Colonic mucosa (tissue), 4 donors: ENCODE results near the gene HOMER2. TPM values are rescaled to one million over a fixed set of nuclear protein-coding genes. Genes with fewer than 3 reads are reported as not detected.

Source experiments
- DNase-seq: peaks from one replicate; pipeline ENCODE4 v3.0.0-alpha.2; 2020
- H3K27ac ChIP-seq: fragments of 200-600 bp; one replicate; pipeline ENCODE4 v1.8.0; 2021
- H3K27me3 ChIP-seq: fragments of 200-600 bp; one replicate; pipeline ENCODE4 v1.8.0; 2021
- H3K36me3 ChIP-seq: fragments of 200-600 bp; one replicate; pipeline ENCODE4 v1.8.0; 2021
- H3K4me1 ChIP-seq: fragments of 200-600 bp; one replicate; pipeline ENCODE4 v1.8.0; 2021; ENCODE audit warnings: mild to moderate bottlenecking
- H3K4me3 ChIP-seq: fragments of 200-600 bp; one replicate; pipeline ENCODE4 v1.8.0; 2021
- H3K9ac ChIP-seq, 2 donors: one replicate each; pipeline ENCODE4 v1.7.0; 2013; ENCODE audit warnings: control low read depth in 2 of 2, low read depth in 2 of 2, low read length in 2 of 2
- H3K9me3 ChIP-seq: fragments of 200-600 bp; one replicate; pipeline ENCODE4 v1.8.0; 2021
- intact Hi-C: fragments of 100-400 bp; cut with DNase I; formaldehyde crosslinking; loops from one replicate; pipeline ENCODE4 v1.14.1; 2022
- total RNA-seq, 2 donors: library from RNA; stranded (reverse); fragmentation: NEBNext Ultra II Directional in 1 of 2; extraction: Animal tissue kit (Norgen Biotek cat#: 25700) in 1 of 2; gene quantifications; one replicate each; pipeline ENCODE4 v1.2.1, GENCODE V29; 2021
- TF ChIP-seq, protein P1 (sequence below): fragments of 200-600 bp; IDR thresholded peaks from one replicate; pipeline ENCODE4 v1.8.0; 2022; ENCODE audit warnings: antibody characterized with exemption, mild to moderate bottlenecking
- donor health status: healthy.
- donor health status: DM: no; HTN: no; CAD: no.
- donor health status: DM: no; HTN: no; CAD: no.

HOMER2 gene
- total RNA-seq, 2 donors from 2014 or later: 2.4 to 3.1 TPM

DNA sequence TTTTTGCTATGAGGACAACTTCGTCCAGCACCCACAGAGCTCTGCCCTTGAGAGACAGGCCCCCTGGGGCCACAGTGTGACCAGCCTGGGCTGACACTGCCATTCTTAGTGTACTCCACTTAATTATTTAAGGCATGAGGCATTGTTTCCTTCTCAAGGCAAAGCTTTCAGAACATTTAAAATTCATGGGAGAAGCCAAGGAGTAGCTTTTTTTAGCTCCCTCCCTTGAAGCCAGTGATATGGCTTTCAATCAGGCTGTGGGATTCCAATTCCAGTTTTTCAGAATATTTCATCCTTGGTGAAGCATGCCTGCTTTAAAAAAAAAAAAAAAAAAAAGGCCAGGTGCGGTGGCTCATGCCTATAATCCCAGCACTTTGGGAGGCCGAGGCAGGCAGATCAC is 21.3 kb downstream of the HOMER2 start:
- Histone ChIP-seq H3K27me3 (no peaks in the 10 kb centered on the region), H3K27ac (no peak overlapping the region), H3K4me1 (no peaks in the 10 kb centered on the region), H3K36me3 (no peaks in the 10 kb centered on the region), H3K9ac (no peak overlapping the region), H3K9me3 (no peaks in the 10 kb centered on the region), H3K4me3 (no peak overlapping the region)
- DNase-seq: no peak
- TF ChIP-seq, protein P1, sequence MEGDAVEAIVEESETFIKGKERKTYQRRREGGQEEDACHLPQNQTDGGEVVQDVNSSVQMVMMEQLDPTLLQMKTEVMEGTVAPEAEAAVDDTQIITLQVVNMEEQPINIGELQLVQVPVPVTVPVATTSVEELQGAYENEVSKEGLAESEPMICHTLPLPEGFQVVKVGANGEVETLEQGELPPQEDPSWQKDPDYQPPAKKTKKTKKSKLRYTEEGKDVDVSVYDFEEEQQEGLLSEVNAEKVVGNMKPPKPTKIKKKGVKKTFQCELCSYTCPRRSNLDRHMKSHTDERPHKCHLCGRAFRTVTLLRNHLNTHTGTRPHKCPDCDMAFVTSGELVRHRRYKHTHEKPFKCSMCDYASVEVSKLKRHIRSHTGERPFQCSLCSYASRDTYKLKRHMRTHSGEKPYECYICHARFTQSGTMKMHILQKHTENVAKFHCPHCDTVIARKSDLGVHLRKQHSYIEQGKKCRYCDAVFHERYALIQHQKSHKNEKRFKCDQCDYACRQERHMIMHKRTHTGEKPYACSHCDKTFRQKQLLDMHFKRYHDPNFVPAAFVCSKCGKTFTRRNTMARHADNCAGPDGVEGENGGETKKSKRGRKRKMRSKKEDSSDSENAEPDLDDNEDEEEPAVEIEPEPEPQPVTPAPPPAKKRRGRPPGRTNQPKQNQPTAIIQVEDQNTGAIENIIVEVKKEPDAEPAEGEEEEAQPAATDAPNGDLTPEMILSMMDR: no peak
- intact Hi-C loops: no loop called here

DNA sequence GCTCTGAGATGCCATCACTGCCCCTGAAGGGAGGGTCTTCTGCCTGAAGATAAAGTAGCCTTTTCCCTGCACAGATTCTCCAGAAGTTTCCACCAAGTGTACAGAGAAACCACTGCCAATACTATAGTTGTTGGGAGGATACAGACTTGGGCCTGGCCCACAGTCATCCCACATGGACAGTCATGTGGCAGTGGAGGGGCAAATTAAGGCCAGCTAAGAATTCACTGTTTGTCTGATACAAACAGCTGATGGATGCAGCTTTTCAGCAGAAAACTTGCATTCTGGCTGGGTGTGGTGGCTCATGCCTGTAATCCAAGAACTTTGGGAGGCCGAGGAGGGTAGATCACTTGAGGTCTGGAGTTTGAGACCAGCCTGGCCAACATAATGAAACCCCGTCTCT is 22.1 kb downstream of the HOMER2 start:
- H3K4me1 ChIP-seq: no peaks in the 10 kb centered on the region
- no peaks in the 10 kb centered on the region for H3K9me3 ChIP-seq
- H3K9ac ChIP-seq: no peak overlapping the region
- H3K4me3 ChIP-seq: no peak overlapping the region
- TF ChIP-seq, protein P1: no peak
- H3K36me3 ChIP-seq: no peaks in the 10 kb centered on the region
- intact Hi-C loops: no loop called here
- no peak overlapping the region for H3K27ac ChIP-seq
- no peak for DNase-seq
- H3K27me3 ChIP-seq: no peaks in the 10 kb centered on the region

DNA sequence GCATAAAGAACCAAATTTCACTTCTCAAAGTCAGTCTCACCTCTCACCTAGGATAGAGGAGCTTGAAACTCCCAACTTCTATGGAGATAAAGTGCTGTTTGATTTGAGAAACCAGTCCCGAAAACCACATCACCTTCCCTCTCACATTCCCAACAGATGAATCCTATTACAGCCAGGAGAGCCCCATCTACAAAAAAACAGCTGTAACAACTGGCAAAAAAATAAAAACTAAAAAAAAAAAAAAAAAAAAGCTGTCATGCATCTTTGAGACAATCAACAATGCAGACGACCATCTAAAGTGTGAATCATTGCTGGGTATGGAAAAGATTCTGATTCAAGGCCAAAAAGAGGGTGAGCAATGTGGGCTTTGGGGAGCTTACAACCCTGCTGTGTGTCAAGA is 23.8 kb downstream of the HOMER2 start:
- H3K9me3 ChIP-seq: no peaks in the 10 kb centered on the region
- H3K4me3 ChIP-seq: no peak overlapping the region
- H3K9ac ChIP-seq: no peak overlapping the region
- H3K27ac ChIP-seq: no peak overlapping the region
- H3K27me3 ChIP-seq: no peaks in the 10 kb centered on the region
- TF ChIP-seq, protein P1: no peak
- no peaks in the 10 kb centered on the region for H3K36me3 ChIP-seq
- no peaks in the 10 kb centered on the region for H3K4me1 ChIP-seq
- intact Hi-C loops: no loop called here
- no peak for DNase-seq

DNA sequence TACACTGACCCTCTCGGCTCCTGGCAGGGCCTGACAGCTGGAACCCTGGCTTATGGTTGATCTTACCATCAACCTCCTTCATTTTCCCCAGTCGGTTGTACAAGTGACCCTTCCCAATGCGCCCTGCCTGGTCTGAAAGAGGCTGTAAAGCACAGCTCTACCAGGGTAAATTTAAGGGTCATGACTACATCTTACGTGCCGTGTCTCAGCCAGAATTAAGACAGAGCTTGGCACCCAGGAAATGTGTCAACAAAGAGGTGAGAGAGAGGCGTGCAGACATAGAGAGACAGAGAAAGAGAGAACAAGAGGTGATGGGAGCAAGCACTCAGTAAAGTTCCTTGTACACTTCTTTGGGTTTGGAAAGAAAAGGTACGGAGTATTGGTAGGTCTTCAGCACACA is 28.8 kb downstream of the HOMER2 start:
- TF ChIP-seq, protein P1: no peak
- no peak overlapping the region for H3K27ac ChIP-seq
- DNase-seq: no peak
- no peaks in the 10 kb centered on the region for H3K36me3 ChIP-seq
- no peaks in the 10 kb centered on the region for H3K27me3 ChIP-seq
- H3K4me1 ChIP-seq: no peaks in the 10 kb centered on the region
- no peaks in the 10 kb centered on the region for H3K9me3 ChIP-seq
- intact Hi-C loops: no loop called here
- no peak overlapping the region for H3K4me3 ChIP-seq
- no peak overlapping the region for H3K9ac ChIP-seq

DNA sequence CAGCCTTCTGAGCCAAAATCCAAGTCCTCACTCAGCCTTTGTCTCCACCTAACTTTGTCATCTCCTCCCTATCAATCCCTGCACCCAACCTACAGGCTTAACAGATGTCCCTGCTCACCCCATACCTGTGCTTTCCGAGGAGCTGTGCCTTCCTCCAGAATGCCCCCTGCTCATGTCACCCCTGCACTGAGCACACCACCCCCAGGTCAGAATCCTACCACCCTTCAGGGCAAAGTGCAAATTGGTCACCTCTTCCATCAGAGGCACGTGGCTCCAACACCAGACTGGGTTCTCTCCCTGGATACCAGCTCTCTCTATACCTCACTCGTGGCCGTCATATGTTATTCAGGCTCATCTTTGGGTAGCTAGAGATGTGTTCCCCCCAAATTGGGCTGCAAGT is 29.8 kb downstream of the HOMER2 start:
- Histone ChIP-seq H3K36me3 (no peaks in the 10 kb centered on the region), H3K27ac (no peak overlapping the region), H3K27me3 (no peaks in the 10 kb centered on the region), H3K9me3 (no peaks in the 10 kb centered on the region), H3K9ac (no peak overlapping the region), H3K4me3 (no peak overlapping the region), H3K4me1 (no peaks in the 10 kb centered on the region)
- TF ChIP-seq, protein P1: no peak
- intact Hi-C loops: no loop called here
- no peak for DNase-seq

DNA sequence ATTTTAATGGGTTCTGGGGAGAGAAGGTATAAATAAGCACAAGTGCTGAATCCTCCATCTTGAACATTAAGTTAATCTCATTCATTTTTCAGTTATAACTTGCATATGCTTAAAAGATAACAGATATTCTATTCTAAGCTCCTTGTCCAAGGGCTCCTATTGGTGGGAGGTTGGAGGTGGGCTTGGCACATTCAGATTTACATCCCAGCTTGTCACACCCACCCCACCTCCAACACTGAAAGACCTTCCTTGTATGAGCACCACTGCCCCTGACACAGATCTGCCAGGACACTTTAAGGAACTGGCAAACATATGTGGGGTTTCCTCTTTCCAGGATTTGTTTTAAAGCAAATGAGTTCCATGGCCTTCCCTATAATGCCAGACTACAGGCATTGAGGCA is 30.6 kb downstream of the HOMER2 start:
- Histone ChIP-seq H3K36me3 (no peaks in the 10 kb centered on the region), H3K27ac (no peak overlapping the region), H3K9ac (no peak overlapping the region), H3K4me1 (no peaks in the 10 kb centered on the region), H3K27me3 (no peaks in the 10 kb centered on the region), H3K4me3 (no peak overlapping the region), H3K9me3 (no peaks in the 10 kb centered on the region)
- intact Hi-C loops: no loop called here
- DNase-seq: no peak
- TF ChIP-seq, protein P1: no peak
